IPS-18a (cell line): Measurements from ENCODE around the gene EVI5.
A peak's percentile ranks its signal among the peaks of the same experiment; 100 is the strongest.

Experiments used
- H3K27ac ChIP-seq: one replicate; pipeline ENCODE4 v1.5.1; 2013; ENCODE audit warnings: low read length
- H3K27me3 ChIP-seq: one replicate; pipeline ENCODE4 v1.6.1; 2013; ENCODE audit warnings: mild to moderate bottlenecking, low read length; ENCODE audit not compliant: control insufficient read depth, insufficient read depth
- H3K36me3 ChIP-seq: one replicate; pipeline ENCODE4 v1.6.1; 2013; ENCODE audit warnings: low read depth, low read length; ENCODE audit not compliant: control insufficient read depth
- H3K4me1 ChIP-seq: one replicate; pipeline ENCODE4 v1.6.1; 2013; ENCODE audit warnings: low read depth, low read length; ENCODE audit not compliant: control insufficient read depth
- H3K4me3 ChIP-seq: one replicate; pipeline ENCODE4 v1.5.1; 2013; ENCODE audit warnings: low read length
- H3K9ac ChIP-seq: one replicate; pipeline ENCODE4 v1.6.1; 2013; ENCODE audit warnings: mild to moderate bottlenecking, low read length, moderate library complexity
- H3K9me3 ChIP-seq: one replicate; pipeline ENCODE4 v1.6.1; 2013; ENCODE audit warnings: low read depth, low read length; ENCODE audit not compliant: control insufficient read depth

EVI5 gene

DNA sequence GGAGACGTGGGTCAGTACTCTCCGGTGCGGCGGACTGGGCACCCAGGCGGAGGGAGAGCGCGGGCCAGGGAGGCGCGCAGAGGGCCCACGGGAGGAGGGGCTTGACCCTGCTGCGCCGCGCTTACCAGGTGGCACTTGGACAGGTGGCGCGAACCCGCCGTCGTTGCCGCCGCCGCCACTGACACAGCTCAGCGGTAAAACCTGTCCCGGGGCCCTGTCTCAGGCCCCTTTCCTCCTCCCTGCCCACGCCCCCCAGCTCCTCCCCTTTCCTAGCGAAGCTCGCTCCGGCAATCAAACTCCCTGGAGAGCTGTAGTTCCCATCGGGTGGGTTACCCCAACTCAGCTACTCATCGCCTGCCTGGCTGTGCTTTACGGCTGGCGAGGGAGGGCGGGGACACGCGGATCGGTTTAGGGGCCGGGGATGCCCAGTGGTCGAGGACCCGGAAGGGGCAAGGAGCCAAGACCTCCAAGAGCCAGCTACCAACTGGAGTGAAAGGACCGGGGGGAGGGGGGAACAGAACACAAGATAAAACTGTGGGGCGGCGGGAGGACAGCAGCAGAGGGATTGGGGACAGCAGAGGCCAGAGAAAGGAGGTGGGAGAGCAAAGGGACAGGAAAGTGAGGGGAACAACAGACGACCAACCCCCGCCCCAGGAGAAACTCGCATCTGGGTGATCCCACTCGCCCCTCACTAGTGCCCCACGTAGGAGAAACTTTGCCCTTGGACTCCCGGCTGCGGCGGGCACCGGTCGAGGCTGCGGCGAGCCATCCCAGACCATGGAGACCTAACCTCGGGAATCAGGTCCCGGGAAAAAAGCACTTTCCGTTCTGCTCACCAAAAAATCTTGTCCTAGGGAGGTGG is 301.1 kb downstream of the EVI5 start:
- Histone ChIP-seq H3K4me1 (peaks cover 18% of the 10 kb centered on the region), H3K27ac (no peak overlapping the region), H3K4me3 (peak overlapping the region; percentile 55), H3K9me3 (no peaks in the 10 kb centered on the region), H3K27me3 (peaks cover 100% of the 10 kb centered on the region), H3K9ac (no peak overlapping the region), H3K36me3 (no peaks in the 10 kb centered on the region)

DNA sequence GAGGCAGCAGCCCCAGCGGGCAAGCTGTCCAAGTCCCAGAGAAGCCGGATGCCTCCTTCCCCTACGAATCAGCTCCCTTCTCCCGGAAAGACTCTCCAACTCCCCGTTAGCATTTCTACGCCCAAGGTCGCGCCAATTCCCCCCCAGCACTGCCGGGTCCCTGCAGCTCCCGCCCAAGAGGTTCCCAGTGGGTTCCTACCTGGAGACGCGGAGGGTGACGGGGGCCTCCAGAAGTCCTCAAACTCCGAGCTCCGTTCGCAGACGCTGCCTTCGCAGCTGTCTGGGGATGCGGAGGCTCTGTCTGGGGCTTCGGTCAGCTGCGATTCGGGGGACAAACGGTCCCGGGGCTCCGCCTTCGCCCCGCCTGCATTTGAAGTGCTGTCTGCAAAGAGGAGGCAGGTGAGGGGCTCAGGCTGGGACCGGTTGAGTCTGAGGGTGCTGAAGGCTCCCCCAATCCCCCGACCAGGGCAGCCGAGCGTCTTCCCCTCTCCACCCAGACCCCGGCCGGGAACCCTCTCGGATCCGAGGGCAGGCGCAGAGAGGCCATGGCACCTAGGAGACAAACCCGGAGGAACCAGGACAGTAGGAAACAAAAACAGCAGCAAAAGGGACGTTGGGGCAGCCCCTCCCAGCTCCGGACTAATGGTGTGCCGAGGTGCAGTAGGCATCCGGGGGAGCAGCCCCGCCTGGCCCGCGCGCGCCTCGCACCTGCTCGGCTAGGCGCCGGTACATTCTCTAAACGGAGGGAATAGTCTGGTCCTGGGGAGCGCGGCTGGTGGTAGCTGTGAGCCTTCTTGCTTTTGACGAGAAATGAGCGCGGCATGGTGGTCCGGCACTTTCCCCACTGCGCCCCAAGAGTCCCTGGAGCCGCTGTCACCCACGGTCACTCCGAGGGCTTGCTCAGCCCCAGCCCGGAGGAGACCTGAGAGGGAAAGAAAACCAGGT is 302.0 kb downstream of the EVI5 start:
- Histone ChIP-seq H3K4me3 (peak overlapping the region; percentile 55), H3K9me3 (no peaks in the 10 kb centered on the region), H3K9ac (no peak overlapping the region), H3K4me1 (peaks cover 18% of the 10 kb centered on the region), H3K27me3 (peaks cover 100% of the 10 kb centered on the region), H3K27ac (no peak overlapping the region), H3K36me3 (no peaks in the 10 kb centered on the region)

DNA sequence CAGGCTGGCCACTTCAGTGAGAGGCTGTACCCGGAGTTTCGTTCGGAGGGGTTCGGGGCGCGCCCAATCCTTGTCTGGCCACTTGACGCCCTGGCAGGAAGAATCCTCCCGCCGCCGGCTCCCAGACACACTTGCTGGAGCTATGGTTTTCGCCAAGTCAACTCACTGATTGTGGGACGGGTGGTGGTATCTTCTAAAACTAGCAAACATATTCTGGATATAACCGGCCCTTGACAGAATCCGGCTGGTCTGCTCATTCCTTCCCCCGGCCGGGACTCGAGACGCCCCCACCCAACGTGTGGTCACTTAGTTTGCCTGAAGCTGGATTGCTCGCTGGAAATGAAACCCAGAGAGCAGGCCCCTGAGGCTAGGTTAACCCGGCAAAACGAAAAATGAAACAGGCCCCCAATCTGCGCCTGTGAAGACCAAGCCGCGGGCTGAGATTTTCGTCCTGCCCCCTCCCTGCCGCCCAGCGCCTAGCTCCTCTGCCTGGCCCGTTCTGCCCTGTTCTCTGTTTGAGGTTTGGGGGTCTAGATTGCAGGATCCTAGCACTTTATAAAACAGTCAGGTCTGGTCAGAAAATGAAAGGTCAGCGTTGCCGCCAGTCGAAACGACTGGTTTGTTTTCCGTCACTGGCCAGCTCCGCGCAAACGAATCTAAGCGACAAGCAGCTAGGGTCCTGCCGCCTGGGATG is 302.8 kb downstream of the EVI5 start:
- no peaks in the 10 kb centered on the region for H3K9me3 ChIP-seq
- H3K36me3 ChIP-seq: no peaks in the 10 kb centered on the region
- H3K27me3 ChIP-seq: peaks cover 100% of the 10 kb centered on the region
- peaks cover 18% of the 10 kb centered on the region for H3K4me1 ChIP-seq
- H3K4me3 ChIP-seq: peak overlapping the region; percentile 55
- no peak overlapping the region for H3K9ac ChIP-seq
- H3K27ac ChIP-seq: no peak overlapping the region

DNA sequence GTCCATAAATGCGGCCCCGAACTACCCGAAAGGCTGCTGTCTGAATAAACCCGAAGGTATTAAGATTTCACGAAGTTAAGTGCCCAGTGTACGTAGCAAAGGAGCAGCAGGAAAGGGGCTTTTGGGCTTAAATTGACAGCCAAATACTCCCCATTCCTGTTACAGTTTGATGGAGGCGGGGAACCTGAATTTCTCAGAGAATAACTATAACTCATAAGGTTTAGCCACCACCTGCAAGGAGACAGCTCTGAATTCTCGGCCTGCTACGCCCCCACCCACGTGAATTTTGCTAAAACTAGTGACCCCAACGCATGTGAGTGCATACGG is 303.3 kb downstream of the EVI5 start:
- H3K4me1 ChIP-seq: peaks cover 18% of the 10 kb centered on the region
- no peaks in the 10 kb centered on the region for H3K36me3 ChIP-seq
- H3K9ac ChIP-seq: no peak overlapping the region
- no peak overlapping the region for H3K27ac ChIP-seq
- peaks cover 100% of the 10 kb centered on the region for H3K27me3 ChIP-seq
- no peaks in the 10 kb centered on the region for H3K9me3 ChIP-seq
- H3K4me3 ChIP-seq: peak overlapping the region; percentile 55

DNA sequence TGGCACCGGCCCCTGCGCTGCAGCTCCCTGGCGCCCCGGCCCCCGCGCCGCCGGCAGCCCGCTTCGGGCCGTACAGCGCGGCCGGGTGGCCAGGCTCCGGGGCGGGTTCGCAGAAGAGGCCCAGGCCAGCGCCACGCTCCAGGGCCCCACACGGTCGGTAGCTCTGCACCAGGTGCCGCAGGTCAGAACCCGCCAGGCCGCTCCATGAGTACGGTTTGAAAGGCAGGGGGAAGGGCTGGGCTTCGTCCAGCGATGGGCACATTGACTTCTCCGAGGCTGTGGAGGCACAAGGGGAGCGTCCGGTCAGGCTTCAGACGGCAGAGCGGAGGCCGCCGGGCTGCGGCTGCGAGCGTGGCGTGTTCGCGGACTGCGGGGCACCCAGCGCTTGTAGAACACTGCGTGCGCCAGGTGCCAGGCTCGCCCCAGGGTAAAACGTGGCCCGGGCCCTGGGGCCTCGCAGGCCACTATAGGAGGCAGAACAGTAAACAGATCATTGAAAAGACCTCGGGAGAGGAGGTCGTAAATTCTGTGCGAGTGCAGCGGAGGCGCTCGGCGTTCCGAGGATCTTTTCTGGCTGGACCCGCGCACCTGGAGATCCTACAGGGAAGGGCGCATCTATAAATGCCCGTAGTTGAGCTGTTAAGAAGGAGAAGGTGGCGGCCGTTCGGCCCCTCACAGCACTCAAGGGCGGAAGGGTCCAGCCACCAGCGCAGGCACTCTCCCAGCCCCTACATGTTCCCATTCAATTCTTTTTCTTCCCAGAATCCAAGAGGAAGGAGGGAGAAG is 303.9 kb downstream of the EVI5 start:
- peak overlapping the region; percentile 55 for H3K4me3 ChIP-seq
- no peak overlapping the region for H3K27ac ChIP-seq

DNA sequence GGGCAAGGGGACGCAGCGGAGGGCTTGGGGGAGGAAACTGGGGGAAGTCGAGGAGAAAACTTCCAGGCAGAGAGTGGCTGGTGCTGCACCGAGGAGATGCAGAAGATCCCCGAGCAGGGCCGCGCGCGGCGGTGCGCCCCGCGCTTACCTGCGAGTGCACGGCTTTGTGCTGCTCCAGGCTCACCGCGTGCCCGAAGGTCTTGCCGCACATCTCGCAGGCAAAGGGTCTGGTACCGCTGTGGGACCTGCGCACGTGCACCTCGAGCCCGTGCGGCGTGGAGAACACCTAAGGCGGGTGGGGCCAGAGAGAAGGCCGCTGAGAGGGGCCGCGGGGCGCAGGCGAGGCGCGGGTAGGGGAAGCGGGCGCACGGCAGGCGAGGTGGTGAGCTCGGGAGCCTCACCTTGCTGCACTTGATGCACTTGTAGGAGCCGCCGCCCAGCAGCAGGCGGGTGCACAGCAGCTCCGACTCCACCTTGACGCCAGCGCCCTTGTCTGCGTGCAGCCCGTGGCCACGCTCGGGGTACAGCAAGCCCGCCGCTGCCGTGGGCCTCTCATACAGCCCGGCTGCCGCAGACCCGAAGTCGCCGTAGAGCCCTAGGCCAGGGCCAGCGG is 304.6 kb downstream of the EVI5 start:
- Histone ChIP-seq H3K4me3 (peak overlapping the region; percentile 55), H3K27me3 (peaks cover 100% of the 10 kb centered on the region), H3K9me3 (no peaks in the 10 kb centered on the region), H3K27ac (no peak overlapping the region), H3K36me3 (no peaks in the 10 kb centered on the region), H3K4me1 (peaks cover 18% of the 10 kb centered on the region), H3K9ac (no peak overlapping the region)

More for the DNA sequence above, 303.9 kb downstream of the EVI5 start:
- Histone ChIP-seq H3K9ac (no peak overlapping the region), H3K4me1 (peaks cover 18% of the 10 kb centered on the region), H3K27me3 (peaks cover 100% of the 10 kb centered on the region), H3K36me3 (no peaks in the 10 kb centered on the region), H3K9me3 (no peaks in the 10 kb centered on the region)

DNA sequence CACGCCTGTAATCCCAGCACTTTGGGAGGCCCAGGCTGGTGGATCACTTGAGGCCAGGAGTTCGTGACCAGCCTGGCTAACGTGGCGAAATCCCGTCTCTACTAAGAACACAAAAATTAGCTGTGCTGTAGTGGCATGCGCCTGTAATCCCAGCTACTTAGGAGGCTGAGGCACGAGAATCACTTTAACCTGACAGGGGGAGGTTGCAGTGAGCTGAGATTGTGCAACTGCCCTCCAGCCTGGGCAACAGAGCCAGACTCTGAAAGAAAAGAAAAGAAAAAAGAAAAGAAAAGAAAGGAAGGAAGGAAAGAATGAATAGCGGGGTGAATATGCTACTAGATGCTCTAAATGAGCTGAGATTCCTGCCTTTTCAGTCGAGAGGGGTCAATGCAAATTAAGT is 305.3 kb downstream of the EVI5 start:
- Histone ChIP-seq H3K4me1 (peaks cover 18% of the 10 kb centered on the region), H3K4me3 (no peak overlapping the region), H3K9ac (no peak overlapping the region)

DNA sequence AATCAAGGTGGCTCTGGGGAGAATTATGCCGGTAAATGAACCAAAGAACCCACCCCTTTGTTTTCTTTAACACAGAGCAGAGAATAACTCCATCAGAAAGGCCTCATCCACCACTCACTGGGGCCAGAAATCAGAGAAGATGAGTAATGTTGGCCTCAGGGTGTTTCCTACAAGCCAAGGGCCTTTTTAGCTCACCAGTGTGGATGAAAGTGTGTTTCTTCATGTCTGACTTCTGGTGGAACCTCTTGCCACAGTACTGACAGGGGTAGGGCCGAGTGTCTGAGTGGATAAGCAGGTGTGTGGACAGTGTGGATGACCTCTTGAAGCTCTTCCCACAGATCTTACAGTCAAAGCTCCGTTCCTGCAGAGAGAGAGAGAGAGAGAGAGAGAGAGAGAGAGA is 306.5 kb downstream of the EVI5 start:
- Histone ChIP-seq H3K4me3 (no peak overlapping the region), H3K27me3 (peaks cover 93% of the 10 kb centered on the region), H3K9me3 (no peaks in the 10 kb centered on the region), H3K27ac (no peak overlapping the region), H3K36me3 (no peaks in the 10 kb centered on the region), H3K4me1 (peaks cover 17% of the 10 kb centered on the region), H3K9ac (no peak overlapping the region)

More for the DNA sequence above, 305.3 kb downstream of the EVI5 start:
- peaks cover 100% of the 10 kb centered on the region for H3K27me3 ChIP-seq
- no peaks in the 10 kb centered on the region for H3K36me3 ChIP-seq
- H3K9me3 ChIP-seq: no peaks in the 10 kb centered on the region
- no peak overlapping the region for H3K27ac ChIP-seq

DNA sequence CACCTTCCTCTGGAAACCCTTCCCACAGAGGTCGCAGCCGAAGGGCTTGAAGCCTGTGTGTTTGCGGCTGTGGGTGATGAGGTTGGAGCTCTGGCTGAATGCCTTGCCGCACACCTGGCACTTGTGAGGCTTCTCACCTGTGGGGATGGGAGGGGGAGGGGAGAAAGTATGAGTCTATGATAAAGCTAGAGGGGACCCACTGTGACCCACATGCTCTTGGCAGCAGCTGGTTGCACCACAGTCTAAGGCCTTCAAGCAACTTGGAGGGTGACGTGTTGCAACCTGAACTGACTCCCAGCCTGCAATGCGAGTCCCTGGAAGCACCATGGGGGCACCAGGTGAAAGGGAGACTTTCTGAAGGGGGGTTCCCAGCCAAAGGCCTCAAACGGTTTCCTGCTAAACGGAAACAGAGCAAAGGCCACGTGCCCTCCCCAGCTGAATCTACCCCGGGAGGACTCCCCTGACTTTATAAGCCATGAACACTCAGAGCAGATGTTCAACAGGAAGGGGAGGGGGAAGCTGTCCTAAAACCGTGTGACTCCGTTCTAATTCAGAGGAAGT is 308.8 kb downstream of the EVI5 start:
- peaks cover under 1% of the 10 kb centered on the region for H3K4me1 ChIP-seq
- no peaks in the 10 kb centered on the region for H3K36me3 ChIP-seq
- H3K4me3 ChIP-seq: no peak overlapping the region
- H3K9ac ChIP-seq: no peak overlapping the region
- H3K9me3 ChIP-seq: no peaks in the 10 kb centered on the region
- peaks cover 71% of the 10 kb centered on the region for H3K27me3 ChIP-seq
- H3K27ac ChIP-seq: no peak overlapping the region

DNA sequence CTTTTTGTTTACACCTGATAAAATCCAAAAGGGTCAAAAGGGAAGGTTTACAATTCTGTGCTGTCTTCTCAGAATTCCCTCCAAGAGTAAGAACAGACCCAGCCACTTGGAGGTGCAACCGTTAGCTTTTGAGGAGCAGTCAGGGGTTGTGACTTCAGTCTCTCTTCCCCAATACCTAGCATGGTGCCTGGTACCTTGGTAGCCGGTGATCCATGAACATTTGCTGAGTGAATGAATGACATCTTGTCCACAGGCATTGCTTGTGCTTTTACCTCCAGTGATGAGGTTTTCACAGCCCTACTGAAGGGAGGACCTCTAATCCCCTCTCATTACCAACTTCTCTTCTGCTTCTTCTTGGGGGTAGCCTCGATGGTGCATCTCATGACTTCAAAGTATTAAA is 309.9 kb downstream of the EVI5 start:
- no peak overlapping the region for H3K9ac ChIP-seq
- no peaks in the 10 kb centered on the region for H3K4me1 ChIP-seq
- H3K36me3 ChIP-seq: no peaks in the 10 kb centered on the region
- peaks cover 60% of the 10 kb centered on the region for H3K27me3 ChIP-seq
- no peak overlapping the region for H3K4me3 ChIP-seq
- H3K9me3 ChIP-seq: no peaks in the 10 kb centered on the region
- no peak overlapping the region for H3K27ac ChIP-seq
